Tibial nerve (tissue), 4 donors: Measurements from ENCODE around the gene TLCD4.

Source experiments
- EP300 ChIP-seq, 2 donors: sonication (generic); formaldehyde crosslinking; IDR thresholded peaks; one replicate each; pipeline ENCODE4 v1.6.1; 2017; ENCODE audit warnings: antibody characterized with exemption in 2 of 2, mild to moderate bottlenecking in 1 of 2
- POLR2A ChIP-seq, 2 donors: fragments of 450-650 bp; IDR thresholded peaks; one replicate each; pipeline ENCODE4 v1.6.1; 2017; ENCODE audit warnings: antibody characterized with exemption in 2 of 2, mild to moderate bottlenecking in 2 of 2, moderate library complexity in 2 of 2
- TF ChIP-seq, protein P1 (sequence below), 5 experiments: fragments of 200-600 bp in 3 of 5; fragments of 450-650 bp in 2 of 5; sonication (generic) in 3 of 5; IDR thresholded peaks; one replicate each; pipeline ENCODE4 v1.5.1; 2016 to 2019; ENCODE audit warnings: antibody characterized with exemption in 5 of 5, mild to moderate bottlenecking in 3 of 5, moderate library complexity in 2 of 5

DNA sequence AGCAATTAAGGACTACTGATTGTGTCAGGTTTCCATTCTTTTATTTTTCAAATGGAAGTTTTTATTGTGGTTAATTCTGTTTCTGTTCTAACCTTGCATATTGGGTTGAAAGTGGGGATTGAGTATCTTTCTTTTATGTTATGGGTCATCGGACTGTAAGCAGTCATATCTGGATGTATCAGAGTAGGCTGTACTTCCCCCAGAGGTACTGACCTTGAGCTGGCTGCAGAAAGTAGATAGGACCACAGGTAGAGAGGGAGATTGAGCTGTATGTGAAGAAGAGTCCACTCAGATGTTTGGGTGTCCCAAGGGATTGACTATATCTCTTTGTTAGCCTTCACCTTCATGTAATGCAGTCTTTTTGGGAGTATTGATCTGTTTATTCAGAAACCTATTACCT is 23.9 kb upstream of the TLCD4 start:
- TF ChIP-seq, protein P1, sequence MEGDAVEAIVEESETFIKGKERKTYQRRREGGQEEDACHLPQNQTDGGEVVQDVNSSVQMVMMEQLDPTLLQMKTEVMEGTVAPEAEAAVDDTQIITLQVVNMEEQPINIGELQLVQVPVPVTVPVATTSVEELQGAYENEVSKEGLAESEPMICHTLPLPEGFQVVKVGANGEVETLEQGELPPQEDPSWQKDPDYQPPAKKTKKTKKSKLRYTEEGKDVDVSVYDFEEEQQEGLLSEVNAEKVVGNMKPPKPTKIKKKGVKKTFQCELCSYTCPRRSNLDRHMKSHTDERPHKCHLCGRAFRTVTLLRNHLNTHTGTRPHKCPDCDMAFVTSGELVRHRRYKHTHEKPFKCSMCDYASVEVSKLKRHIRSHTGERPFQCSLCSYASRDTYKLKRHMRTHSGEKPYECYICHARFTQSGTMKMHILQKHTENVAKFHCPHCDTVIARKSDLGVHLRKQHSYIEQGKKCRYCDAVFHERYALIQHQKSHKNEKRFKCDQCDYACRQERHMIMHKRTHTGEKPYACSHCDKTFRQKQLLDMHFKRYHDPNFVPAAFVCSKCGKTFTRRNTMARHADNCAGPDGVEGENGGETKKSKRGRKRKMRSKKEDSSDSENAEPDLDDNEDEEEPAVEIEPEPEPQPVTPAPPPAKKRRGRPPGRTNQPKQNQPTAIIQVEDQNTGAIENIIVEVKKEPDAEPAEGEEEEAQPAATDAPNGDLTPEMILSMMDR (IDR thresholded peaks at IDR 0.05), result no peak
- TF ChIP-seq POLR2A (IDR thresholded peaks at IDR 0.05) (no peak), EP300 (IDR thresholded peaks at IDR 0.05) (no peak)
